HG02970 (cell line): ENCODE measurements around the gene PDE2A.

Experiments
- ATAC-seq: cut with Tn5 transposase; IDR thresholded peaks from one replicate; pipeline ENCODE4 v1.9.1; 2021; ENCODE audit warnings: mild to moderate bottlenecking, moderate library complexity, moderate number of reproducible peaks; ENCODE audit not compliant: unreplicated experiment, low FRiP score

Gene PDE2A

DNA sequence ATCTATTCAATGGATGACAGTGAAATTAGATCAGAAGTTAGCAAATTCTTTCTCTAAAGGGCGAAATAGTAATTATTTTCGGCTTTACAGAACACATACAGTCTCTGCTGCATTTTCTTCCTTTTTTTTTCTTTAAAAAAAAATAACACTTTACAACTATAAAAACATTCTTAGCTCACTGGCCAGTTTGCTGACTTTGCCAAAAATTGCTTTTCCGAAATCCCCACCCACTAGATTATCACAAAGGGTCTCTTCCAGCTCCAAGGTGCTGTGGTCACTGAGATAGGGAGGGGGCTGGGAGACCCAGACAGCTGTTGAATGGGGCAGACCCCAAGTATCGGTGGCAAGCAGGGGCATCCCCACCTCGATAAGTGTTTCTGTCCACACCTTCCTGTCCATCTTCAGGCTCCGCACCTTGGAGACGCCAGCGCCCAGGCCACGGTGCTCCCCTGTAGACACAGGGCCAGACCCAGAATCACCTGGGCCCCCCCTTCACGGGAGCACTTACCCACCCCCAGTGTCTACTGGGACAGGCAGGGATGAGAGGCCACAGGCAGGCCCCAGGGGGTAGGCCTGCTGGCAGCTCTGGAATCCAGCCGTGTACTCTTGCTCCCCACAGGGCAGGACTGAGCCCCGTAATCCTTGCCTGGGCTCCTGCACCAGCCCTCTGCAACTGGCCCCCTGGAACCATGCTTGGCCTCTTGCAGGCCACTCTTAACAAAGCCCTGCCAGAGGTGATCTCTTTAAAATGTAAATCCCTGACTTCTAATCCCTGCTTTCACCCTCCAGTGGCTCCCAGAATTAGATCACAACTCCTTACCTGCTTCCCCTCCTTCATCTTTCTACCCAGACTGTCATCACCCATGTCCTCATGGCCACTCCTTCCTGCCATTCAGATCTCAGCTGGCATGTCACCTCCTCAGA is 31.5 kb upstream of the PDE2A start:
- ATAC-seq: no peak

DNA sequence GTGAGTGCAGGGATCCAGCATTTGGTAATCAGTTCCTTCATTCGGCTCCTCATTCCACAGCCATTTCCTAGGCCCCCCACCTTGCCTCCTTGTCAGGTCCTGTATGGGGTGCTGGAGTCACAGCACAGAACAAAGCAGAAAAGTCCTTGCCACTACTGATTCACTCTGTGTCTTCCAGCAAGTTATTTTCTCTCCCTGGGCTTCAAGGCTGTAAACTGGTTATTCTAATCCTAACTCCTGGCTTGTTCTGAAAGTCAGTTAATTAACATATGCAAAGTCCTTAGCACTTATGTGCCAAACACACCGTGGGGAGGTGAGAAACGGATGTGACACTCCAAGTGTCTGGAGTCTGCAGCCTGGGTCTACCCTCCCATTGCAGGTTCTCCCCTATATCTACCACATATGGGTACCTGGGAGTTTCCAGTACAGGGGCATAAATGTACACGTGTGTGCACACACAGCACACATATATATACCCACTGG is 30.6 kb upstream of the PDE2A start:
- no peak for ATAC-seq

DNA sequence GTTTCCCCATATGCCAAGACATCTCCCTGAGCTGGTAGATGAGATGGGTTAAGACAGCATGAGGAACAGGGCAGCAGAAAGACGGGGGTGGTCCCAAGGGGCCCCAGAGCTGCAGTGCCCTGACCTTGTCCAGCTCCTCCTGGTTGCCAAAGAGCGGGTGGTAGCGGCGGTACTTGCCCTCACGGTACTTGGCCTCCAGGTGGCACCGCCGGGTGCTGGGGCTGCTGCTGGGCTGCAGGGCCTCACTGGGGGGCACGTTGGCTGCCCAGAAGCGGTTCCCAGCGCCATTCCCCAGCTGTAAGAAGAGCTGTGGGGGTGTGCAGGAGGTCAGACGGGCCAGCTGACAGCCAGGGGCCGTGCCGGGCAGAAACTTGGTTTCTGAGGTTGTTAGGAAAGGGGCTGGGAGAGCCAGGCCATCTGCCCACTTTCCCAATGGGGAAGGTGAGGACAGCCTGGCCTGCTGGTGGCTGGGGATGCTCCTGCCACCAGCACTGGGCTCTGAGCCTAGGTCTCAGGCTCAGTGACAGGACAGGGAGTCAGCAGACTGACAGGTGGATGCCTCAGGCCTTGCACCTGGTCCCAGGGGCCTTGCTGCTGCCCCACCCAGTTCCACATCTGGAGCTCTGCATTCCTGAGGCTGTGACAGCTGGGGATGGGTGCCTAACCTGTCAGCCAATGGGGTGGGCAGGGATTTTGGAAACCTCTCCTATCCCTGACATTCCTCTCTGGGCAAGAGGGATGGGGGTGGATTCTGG is 30.0 kb upstream of the PDE2A start:
- ATAC-seq: no peak

DNA sequence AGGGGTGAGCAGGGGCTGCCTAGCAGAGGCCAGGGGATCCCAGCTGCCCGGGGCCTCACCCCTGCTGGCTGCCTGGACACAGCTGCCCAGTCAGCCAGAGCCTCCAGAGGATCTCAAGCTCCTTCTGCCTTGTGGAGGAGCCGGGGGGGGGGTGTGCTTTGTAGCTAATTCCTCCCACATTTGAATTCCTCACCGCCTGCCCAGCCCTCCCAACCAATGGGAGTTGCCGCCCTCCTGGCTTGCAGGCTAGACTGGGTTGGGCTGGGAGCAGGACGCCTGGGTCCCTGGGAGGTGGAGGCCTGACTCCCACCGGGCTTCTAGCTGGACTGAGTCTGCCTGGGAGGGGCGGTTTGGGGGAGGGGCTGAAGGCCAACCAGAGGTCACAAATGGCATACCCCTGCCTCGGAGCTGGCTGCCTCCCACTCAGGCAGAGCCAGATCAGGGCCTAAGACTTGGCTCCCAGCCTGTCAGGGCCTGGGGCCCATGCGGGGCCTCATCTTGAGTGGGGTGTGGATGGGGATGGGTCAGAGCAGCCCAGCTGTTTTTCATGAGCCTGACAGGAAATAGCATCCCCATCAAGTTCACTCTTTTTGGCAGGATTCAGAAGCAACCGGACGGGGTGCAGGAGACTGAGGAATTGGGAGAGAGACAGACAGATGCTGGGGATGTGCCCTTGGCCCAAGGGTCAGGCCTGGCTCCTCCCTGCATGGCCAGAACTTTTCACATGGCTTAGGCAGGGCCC is 29.2 kb upstream of the PDE2A start:
- ATAC-seq: no peak

DNA sequence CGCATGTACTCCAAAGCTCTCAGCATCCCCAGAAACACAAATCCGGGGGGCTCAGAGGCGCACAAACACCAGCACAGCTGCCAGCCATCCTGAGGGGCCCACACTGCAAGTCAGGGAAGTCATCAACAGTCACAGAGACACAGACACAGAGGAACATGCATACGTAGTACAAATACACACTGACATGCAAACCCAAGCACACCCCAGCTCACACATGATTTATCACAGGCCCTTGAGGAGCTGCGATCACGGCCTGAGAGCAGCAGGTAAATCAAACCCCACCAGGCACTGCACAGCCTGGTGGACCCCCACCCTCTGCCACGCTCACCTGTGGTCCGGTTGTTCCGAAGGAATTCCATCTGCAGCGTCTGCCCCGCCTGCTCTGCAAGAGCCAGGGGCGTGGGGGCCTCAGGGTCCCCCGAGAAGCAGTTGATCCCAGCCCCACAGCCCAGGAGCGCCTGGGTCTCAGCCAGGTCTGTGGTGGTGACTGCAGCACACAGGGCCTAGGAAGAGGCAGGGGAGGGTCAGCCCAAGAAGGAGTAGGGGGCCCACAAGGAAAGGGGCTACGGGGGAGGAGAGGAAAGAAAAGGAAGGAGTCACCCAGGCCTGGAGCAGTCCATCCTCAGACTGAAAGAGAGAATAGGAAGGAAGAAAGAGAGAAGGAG is 28.5 kb upstream of the PDE2A start:
- ATAC-seq: no peak

DNA sequence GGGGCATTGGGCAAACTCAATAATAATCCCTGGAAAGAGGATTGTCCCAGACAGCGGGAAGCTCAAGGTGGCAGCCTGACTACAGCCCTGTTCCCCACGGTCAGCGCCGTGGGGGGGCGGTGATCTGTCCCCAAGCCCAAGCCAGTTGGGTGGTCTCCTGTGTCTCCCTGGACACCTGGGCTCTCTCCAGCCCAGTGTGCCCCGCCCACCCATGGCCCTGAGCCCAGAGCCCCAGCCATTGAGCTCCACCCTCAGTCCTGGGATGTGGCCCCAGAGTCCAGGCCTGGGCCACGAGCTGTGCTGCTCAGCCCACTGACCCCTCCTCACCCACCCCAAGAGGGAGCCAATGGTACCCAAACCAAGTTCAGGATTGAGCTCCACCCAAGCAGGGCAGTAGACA is 27.9 kb upstream of the PDE2A start:
- no peak for ATAC-seq

DNA sequence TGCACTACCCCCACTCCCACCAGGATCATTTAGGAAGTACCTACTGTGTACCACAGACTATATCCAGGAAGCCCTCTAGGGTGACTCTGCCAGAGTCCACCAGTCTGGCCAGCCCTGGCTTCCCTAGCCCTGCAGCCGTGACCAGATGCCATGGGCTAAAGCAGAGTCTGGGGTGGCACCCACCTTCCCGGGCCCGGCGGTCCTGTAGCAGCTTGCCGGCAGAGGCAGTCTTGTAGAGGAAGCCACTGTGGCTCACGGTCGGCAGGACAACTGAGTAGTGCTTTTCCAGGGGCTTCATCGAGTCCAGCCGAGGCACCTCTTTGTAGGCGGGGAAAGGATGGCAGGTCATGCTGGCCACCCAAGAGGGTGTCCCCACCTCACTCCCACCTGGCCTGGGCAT is 27.2 kb upstream of the PDE2A start:
- ATAC-seq: no peak

DNA sequence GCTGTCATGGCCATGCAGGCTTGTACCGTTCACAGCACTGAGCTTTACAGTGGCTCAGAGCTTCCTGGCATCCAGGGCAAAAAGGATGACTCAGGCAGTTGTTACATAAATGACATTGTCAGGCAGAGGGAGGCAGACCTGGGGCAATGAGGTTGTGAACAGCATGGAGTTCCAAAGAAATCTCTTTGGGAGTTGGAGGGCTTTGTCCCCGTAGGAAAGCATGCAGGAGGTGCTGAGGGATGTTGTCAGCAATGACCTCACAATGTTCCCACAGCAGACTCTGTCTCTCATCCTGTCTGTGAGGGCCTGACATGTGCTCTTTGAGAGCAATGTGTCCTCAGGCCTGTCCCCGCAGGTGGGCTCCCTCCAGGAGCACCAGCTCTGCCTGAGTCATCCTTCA is 25.9 kb upstream of the PDE2A start:
- ATAC-seq: no peak

DNA sequence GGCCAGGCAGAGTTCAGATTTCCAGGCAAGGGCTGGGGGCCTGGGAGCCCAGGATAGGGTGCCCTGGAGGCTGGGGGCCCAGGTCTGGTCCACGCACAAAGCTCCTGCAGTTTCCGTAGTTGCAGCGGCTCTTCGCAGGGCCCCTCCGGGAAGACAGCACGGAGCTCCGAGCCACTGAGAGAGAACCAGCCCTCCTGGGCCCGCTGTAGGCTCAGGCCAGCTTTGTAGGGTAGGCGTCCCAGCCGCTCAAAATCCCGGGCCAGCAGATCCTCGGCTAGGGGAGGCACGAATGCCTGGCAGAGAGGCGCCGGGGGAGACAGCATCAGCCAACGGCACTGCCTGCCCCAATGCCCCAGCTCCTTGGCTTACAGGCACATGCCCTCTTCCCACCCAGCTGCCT is 23.6 kb upstream of the PDE2A start:
- ATAC-seq: no peak

DNA sequence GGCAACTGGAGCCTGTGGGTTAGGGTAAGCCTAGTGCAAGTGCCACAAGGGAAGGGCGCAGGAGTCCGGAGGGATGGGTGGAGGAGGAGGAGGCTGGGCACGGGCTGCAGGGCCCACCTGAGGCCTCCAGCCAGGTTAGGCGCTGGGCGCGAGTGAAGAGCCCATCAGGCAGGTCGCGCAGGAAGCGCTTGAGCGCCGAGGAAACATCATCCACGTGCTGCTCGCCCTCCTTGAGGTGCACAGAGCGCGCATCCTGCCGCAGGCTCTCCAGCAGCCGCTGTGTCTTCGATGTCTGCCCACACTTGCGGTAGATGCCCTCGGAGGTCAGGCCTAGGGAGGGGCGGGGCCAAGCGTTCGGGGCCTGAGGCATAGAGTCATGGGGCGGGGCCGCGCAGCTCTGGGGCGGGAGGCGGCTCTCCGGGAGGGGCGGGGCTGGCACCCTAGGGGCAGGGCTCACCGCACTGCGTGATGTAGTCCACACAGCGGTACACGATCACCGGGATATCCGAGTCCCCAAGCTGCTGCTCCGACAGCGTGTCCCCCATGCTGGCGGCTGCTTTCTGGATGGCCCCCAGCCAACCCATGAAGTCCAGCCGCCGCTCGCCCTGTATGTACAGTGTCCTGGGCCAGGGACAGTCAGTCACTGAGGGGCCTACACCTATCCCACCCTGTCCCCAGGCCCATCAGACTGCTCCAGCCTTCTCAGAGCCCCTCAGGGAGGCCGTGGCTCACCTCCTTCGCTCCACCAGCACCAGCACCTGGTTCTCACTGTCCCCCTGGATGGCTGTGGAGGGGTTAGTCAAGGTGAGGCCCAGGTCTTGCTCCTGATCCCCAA is 22.9 kb upstream of the PDE2A start:
- no peak for ATAC-seq

DNA sequence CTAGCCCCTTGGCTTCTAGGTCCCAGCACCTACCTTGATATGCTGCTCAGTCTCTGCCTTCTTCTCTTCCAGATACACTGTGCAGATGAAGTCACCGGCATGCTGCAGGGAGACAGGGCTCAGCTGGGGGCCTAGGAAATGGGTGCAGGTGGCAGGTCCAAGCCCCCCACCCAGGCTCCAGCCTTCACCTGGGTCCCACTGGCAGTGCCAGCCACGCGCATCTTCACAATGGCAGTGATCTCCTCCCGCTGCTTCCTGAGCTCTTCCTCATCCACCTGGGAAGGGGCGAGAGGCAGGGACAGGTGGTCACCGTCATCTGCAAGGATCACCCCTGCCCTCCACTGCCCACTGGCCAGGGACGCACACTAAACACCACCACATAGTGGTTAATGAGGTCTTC is 21.1 kb upstream of the PDE2A start:
- ATAC-seq: no peak

DNA sequence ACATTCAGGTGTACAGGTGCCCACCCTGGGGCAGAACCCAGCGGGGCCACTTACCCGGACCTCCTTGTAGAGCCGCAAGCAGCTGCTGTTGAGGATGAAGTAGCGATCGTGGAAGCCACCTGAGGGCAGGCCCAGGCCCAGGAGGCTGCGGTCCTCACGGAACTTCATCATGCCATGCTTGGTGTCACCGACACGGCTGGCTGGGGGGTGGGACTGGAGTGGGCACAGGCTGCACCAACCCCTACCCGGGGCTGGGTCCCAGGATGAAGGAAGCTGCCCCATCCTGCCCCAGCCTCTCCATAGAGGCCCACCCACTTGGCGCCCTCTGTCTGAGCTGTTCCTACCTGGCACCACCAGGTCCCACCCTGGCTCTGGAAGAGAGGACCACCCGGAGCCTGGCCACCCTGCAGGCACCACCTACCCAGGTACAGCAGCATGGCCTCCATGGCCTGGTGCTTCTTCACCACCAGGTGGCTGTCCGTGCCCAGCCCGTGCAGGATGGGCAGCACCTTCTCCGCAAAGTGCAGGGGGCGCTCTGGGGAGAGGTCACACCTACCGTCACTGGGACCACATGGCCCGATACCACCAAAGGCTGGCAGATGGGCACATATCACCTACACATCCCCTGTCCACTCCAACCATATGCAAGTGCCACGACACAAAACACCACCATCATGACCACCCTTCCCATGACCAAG is 19.2 kb upstream of the PDE2A start:
- ATAC-seq: no peak

DNA sequence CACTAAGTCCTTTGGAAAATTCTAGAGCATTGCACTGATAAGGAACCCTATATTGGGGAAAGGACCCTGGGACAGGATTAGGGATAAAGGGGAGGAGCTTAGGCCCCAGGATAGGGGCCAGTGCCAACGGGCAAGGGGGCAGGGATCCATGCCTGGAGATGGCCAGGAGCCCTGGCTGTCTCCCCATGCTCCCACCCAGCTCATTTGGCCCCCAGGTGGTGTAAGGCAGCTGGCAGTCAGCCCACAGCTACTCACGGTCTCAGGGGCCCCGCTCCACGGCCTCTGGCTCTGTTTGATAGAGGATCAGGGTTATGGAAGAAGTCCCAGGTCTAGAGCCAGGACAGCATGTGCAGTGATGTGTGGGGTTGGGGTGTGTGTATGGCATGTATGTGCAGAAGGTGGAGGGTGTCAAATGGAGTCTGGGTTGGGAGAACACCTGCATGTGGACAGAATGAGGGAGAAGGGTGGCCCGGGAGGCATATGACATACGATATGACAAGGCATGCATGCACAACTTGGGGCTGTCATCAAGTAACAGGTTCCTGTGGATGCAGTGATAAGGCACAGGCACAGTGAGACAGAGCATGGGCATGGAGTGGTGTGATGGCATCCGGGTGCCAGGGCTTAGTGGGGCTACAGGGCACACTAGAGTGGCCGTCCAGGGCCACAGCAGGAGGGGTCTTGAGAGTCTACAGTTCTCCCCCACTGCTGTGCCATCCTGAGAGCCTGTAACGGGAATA is 18.4 kb upstream of the PDE2A start:
- ATAC-seq: no peak

DNA sequence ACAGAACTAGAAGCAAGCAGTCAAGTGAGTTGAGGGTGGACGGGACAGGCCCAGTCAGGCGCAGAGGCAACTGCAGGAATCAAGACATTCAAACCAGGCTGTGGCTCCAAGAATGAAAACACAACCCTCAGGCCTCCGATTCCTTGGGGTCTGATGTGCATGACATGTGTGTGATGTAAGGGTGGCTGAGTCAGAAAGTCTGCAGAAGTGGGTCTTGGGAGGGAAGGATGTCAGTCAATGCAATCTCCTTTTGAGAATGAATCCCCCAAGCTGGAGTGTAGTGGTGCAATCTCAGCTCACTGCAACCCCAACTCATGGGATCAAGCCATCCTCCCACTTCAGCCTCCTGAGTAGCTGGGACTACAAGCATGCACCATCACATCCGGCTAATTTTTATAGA is 15.9 kb upstream of the PDE2A start:
- ATAC-seq: no peak

DNA sequence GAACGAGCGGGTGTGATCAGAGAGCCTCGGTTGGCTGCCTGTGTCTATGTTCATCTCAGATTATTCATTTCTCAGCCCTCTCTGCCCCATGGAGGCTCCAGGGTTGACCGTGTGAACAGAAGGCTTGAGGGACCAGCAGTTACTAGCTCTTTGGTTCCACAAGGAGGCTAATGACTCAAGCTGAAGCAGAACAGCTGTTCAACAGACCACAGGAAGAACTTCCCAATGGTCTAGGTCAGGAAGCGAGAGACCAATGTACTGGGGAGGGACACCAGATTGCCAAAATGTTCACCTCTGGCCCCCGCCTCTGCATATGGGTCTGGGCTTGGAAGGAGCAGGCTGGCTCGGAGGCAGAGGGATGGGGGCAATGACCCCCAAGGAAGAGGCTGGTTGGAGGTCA is 14.7 kb upstream of the PDE2A start:
- no peak for ATAC-seq

DNA sequence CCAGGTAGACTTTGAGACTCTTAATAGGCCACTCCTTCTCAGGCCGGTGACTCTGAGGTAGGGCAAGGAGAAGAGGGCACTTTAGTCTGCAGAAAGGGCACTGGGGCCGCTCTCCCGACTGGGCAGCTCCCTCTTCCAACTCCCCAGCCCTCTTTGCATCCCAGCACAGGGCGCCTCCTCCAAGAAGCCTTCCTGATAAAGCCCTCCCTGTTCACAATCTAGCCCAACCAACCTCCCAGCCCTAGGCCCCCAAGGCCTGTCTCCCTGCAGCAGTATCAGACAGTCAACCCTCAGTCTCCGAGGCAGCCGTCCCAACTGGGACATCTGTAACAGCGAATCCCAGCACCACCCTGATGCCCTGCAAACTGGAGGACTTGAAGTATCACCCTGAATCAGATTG is 14.3 kb upstream of the PDE2A start:
- no peak for ATAC-seq

DNA sequence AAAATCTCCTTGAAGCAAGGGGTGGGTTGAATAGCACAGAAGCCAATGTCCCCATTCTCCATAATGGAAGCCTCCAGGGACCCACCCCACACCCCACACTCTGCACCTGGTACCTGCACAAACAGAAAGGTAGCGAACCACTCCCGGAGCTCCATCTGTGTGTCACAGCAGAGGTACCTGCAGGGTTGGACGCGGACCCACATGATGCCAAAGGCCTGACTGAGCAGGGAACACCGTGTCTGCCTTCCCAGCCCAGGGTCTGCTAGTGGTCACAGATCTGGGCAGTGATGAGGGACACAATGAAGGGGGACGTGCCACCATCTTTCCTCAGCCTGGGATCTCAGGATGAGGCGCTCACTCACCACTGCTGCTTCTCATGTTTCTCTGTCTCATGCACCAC is 13.1 kb upstream of the PDE2A start:
- no peak for ATAC-seq

DNA sequence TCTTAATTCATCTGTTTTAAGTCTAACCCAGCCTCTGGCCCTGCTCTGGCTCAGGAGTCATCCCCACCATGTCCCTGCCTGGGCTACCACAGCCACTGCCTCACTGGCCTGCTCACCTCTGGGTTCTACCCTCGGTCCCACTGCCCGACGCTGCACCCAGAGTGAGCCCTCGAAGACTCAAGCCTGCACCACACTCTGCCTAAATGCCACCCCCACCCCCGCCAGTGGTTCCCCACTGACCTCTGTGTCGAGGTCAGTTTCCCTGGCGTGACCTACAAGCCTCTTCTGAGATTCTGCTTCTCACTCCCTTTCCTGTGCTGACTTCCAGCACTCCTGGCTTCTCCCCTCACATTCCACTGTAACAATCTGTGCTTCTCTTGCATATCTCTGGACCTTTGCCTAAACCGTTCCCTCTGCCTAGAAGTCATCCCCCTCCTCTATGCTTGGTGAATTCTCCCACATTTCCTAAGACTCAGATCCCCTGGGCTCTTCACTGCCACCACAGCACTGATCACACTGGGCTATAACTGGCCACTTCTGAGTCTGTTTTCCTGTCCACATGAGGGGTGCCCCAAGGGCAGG is 12.5 kb upstream of the PDE2A start:
- no peak for ATAC-seq
